ENCODE data around the gene ZBTB17.

GRCh38 chr1:15932612-15933011 lies 43.3 kb downstream of the ZBTB17 start:
- TF ChIP-seq CTCF (IDR thresholded peaks at IDR 0.05; ENCODE audit: poor library complexity) (no peak), EZH2 (IDR thresholded peaks at IDR 0.05; ENCODE audit: borderline replicate concordance) (no peak)

All from hepatocyte (in vitro differentiated cells).